ENCODE data around the gene CISTR. TPM values are rescaled to one million over a fixed set of nuclear protein-coding genes. Genes with fewer than 3 reads are reported as not detected.

CISTR gene
- total RNA-seq (not detected), polyA plus RNA-seq (not detected)
- long read RNA-seq, donor 1 = 0 reads
- long read RNA-seq, donor 2 = 0 reads
- long read RNA-seq, donor 3 = 0 reads
- long read RNA-seq, donor 4 = 0 reads
- long read RNA-seq, donor 5 = 0 reads
- long read RNA-seq, donor 6 = 0 reads
- long read RNA-seq, donor 7 = 0 reads
- long read RNA-seq, donor 8 = 0 reads
- long read RNA-seq, donor 9 = 0 reads
- long read RNA-seq, donor 10 = 0 reads

DNA sequence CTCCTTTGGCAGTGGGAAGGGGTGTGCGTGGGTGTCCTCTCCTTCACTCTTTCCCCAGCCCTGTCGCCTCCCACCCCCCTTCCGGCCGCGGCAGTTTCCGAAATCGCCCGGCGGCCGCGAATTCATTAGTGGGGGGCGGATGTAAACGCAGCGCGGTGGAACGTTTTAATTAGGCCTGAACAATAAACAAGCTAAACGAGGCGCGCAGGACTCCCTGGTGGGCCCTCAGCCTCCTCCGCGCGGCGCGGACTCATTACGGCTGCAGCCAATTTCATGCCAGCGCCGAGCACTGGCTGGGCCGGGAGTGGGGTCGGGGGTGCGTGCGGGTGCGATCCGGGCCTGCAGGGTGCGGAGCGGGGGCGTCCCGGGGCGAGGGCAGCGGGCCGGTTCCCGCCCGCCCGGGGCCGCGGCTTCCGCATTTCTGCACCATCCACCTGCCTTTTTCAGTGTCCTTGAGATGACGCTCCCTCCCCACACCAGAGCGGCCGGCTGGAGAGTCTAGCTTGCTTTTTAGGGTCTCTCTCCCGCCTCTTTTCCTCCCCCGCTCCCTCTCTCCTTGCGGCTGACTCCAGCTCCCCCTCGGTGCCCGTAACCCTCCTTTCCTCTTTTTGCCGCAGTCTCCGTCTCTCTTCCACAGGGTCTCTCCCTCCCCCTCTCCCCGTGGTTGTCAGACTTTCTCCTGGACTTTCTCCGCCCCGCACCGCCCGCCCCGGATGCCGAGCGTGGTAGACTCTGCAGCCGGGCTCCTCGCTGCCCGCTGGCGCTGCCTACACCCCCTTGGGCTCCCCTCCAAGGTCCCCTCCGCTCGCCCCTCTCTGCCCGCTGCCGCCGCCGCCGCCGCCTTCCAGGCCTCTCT lies at the start of gene CISTR:
Gene CISTR (minus strand): TSS at position 644 of the 856 bp plus-strand sequence.
- Histone ChIP-seq H3K9me3 (no peaks in the 10 kb centered on the region), H3K27ac (peak within 1 kb of the TSS in 2 of 5 donors; percentile 6 to 72), H3K4me3 (peak within 1 kb of the TSS; percentile 51 to 63 (median 57)), H3K36me3 (no peaks in the 10 kb centered on the region), H3K4me1 (peaks cover 22 to 65% (median 43%) of the 10 kb centered on the region in 4 donors), H3K27me3 (peaks cover 0 to 96% (median 58%) of the 10 kb centered on the region in 3 donors)
- 2 to 9% (median 4%) methylated on average over 57 to 76 of the region's 76 CpGs for WGBS, 5 donors
- TF ChIP-seq POLR2AphosphoS5 (IDR thresholded peaks at IDR 0.05) = no peak
- no peak for TF ChIP-seq EP300 (IDR thresholded peaks at IDR 0.05)
- TF ChIP-seq, protein P1, sequence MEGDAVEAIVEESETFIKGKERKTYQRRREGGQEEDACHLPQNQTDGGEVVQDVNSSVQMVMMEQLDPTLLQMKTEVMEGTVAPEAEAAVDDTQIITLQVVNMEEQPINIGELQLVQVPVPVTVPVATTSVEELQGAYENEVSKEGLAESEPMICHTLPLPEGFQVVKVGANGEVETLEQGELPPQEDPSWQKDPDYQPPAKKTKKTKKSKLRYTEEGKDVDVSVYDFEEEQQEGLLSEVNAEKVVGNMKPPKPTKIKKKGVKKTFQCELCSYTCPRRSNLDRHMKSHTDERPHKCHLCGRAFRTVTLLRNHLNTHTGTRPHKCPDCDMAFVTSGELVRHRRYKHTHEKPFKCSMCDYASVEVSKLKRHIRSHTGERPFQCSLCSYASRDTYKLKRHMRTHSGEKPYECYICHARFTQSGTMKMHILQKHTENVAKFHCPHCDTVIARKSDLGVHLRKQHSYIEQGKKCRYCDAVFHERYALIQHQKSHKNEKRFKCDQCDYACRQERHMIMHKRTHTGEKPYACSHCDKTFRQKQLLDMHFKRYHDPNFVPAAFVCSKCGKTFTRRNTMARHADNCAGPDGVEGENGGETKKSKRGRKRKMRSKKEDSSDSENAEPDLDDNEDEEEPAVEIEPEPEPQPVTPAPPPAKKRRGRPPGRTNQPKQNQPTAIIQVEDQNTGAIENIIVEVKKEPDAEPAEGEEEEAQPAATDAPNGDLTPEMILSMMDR (IDR thresholded peaks at IDR 0.05) = no peak
- TF ChIP-seq POLR2A (IDR thresholded peaks at IDR 0.05) = no peak
- peak in 1 of 2 donors; percentile 67 for DNase-seq
- intact Hi-C loops (cut with DNase I; ENCODE audit: low total_unique reads) = no loop called here

DNA sequence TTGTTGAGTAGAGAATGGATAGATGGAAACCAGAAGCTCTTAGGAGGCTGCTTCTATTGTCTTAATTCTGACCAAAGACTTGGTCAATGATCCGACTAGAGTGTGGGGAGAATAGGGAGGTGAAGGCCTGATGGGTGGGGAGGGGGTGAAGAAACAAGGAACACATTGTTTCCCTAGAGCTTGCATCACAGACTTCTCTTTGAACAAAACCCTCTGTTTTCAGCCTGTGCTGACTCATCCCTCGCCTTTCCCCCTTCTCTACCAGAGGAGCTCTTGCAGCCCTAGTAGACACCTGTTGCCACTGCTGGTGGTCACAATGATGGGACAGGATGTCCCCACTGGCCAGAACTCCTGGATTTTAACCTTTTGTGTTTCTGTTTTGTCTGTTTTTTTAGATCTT lies 46.8 kb upstream of the CISTR start:
- DNase-seq = no peak
- intact Hi-C loops (cut with DNase I; ENCODE audit: low total_unique reads) = no loop called here
- H3K27ac ChIP-seq = no peak overlapping the region
- no peaks in the 10 kb centered on the region for H3K9me3 ChIP-seq
- H3K27me3 ChIP-seq = peaks cover 0 to 91% (median 26%) of the 10 kb centered on the region in 3 donors
- H3K4me1 ChIP-seq = no peaks in the 10 kb centered on the region
- H3K4me3 ChIP-seq = no peak overlapping the region
- TF ChIP-seq, protein P1 (IDR thresholded peaks at IDR 0.05) = no peak
- TF ChIP-seq POLR2A (IDR thresholded peaks at IDR 0.05) = no peak
- H3K36me3 ChIP-seq = no peaks in the 10 kb centered on the region
- 53 to 75% (median 53%) methylated on average over 2 of the region's 2 CpGs for WGBS, 5 donors

DNA sequence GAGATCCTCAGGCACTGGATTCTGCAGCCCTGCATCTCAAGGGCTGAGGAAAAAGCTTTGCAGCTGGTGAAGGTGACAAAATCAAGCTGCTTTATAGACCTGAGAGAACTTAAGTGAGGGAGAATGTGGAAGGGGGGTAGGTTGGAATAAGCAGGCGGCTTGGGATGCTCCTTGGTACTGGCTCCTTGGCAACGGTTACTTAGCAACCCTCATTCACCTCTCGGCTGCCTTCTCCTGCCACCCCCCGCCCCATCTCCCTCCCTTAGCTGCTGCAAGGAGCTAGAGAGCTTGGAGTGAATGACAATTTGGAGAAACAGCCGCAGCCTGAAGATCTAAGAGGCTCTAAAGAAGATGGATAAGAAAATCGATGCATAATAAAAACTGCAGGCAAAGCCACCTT lies 44.1 kb upstream of the CISTR start:
- DNase-seq = no peak
- Histone ChIP-seq H3K4me3 (no peak overlapping the region), H3K27me3 (peaks cover 0 to 83% (median 7%) of the 10 kb centered on the region in 3 donors), H3K9me3 (no peaks in the 10 kb centered on the region), H3K27ac (no peak overlapping the region), H3K4me1 (no peaks in the 10 kb centered on the region), H3K36me3 (no peaks in the 10 kb centered on the region)
- TF ChIP-seq, protein P1 (IDR thresholded peaks at IDR 0.05) = no peak
- no peak for TF ChIP-seq POLR2A (IDR thresholded peaks at IDR 0.05)
- no peak for TF ChIP-seq EP300 (IDR thresholded peaks at IDR 0.05)
- no peak for TF ChIP-seq POLR2AphosphoS5 (IDR thresholded peaks at IDR 0.05)
- 46 to 55% (median 49%) methylated on average over 6 of the region's 6 CpGs for WGBS, 5 donors
- intact Hi-C loops (cut with DNase I; ENCODE audit: low total_unique reads) = no loop called here

DNA sequence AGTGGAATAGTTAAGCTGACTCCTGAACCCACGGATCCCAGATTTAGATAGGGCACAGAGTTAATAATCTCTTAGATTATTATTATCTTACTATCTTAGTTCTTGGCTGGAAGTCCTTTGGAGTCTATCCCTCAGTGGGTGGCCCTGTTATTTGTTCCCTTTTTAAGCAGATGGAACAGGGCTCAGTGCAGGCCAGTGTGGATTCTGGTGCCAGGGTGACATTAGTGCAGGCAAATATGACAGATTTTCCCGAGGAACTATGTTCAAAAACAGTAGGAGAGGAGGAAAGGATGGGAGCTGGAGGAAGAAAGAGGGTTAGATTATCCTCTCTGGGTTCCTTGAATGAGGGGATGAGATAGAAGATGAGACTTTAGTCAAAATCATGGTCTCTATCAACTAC lies 41.4 kb upstream of the CISTR start:
- peaks cover 0 to 85% (median 12%) of the 10 kb centered on the region in 3 donors for H3K27me3 ChIP-seq

More for the DNA sequence above, 41.4 kb upstream of the CISTR start:
- TF ChIP-seq POLR2A (IDR thresholded peaks at IDR 0.05) (no peak), POLR2AphosphoS5 (IDR thresholded peaks at IDR 0.05) (no peak)
- no peak overlapping the region for H3K27ac ChIP-seq
- H3K9me3 ChIP-seq = no peaks in the 10 kb centered on the region
- WGBS, 5 donors = 30 to 48% (median 40%) methylated on average over 2 of the region's 2 CpGs
- H3K4me1 ChIP-seq = no peaks in the 10 kb centered on the region
- H3K36me3 ChIP-seq = no peaks in the 10 kb centered on the region
- H3K4me3 ChIP-seq = no peak overlapping the region
- intact Hi-C loops (cut with DNase I; ENCODE audit: low total_unique reads) = no loop called here
- DNase-seq = no peak

Measured in stomach (tissue), 19 donors.